Measurements from ENCODE around the gene S100A8.
A peak's percentile ranks its signal among the peaks of the same experiment; 100 is the strongest.
"Not testable (repeated sequence)": the region's sequence is repeated elsewhere in the genome, so short reads cannot be mapped to it uniquely, and the experiment has no call there.

The S100A8 gene

GRCh38 chr1:153360592-153361479, 30.0 kb downstream of the S100A8 start:
- DNase-seq: no peak

- DNase-seq: no peak
Observed at GRCh38 chr1:153360190-153360589, 30.7 kb downstream of the S100A8 start.

- no peak for DNase-seq
Observed at GRCh38 chr1:153359241-153359640, 31.6 kb downstream of the S100A8 start.

- DNase-seq: no peak
Observed at GRCh38 chr1:153358691-153358975, 32.2 kb downstream of the S100A8 start.

- DNase-seq: no peak
Observed at GRCh38 chr1:153357853-153358690, 32.8 kb downstream of the S100A8 start, which contains the start of gene S100A9. Gene S100A9, plus strand, starts transcription at chr1:153357854. Its CDS starts 430 bp downstream, at chr1:153358284.

- no peak for DNase-seq
Observed at GRCh38 chr1:153357076-153357852, 33.6 kb downstream of the S100A8 start.

GRCh38 chr1:153356392-153357075, 34.3 kb downstream of the S100A8 start:
- DNase-seq: no peak

GRCh38 chr1:153355445-153356071, 35.3 kb downstream of the S100A8 start:
- peak; percentile 10 for DNase-seq

- DNase-seq: no peak
Observed at GRCh38 chr1:153354515-153355193, 36.2 kb downstream of the S100A8 start.

- DNase-seq: no peak
Observed at GRCh38 chr1:153353226-153353947, 37.5 kb downstream of the S100A8 start.

- peak; percentile 60 for DNase-seq
Observed at GRCh38 chr1:153352523-153352922, 38.4 kb downstream of the S100A8 start.

GRCh38 chr1:153350321-153350957, 40.4 kb downstream of the S100A8 start:
- DNase-seq: no peak

GRCh38 chr1:153349363-153350320, 41.2 kb downstream of the S100A8 start:
- no peak for DNase-seq

GRCh38 chr1:153348511-153349362, 42.1 kb downstream of the S100A8 start, which contains the start of gene PGLYRP4:
Gene PGLYRP4, minus strand, starts transcription at chr1:153348841. Its CDS starts 909 bp downstream, at chr1:153347932.
- DNase-seq: no peak

GRCh38 chr1:153347856-153348255, 43.0 kb downstream of the S100A8 start:
- DNase-seq: no peak

GRCh38 chr1:153347049-153347448, 43.8 kb downstream of the S100A8 start:
- DNase-seq: not testable (repeated sequence)

GRCh38 chr1:153346077-153346723, 44.7 kb downstream of the S100A8 start:
- DNase-seq: no peak
